Activated T-cell treated with anti-CD3 and anti-CD28 coated beads for 1 hour (primary cell): Measurements from ENCODE around the gene HDC.

Experiments used
- DNase-seq: peaks from one replicate; pipeline ENCODE4 v3.0.0-alpha.2; 2020; ENCODE audit warnings: low read depth

The HDC gene

GRCh38 chr15:50256188-50257041, 9.1 kb downstream of the HDC start:
- DNase-seq, result no peak

- no peak for DNase-seq
Measured at GRCh38 chr15:50252556-50252955, 13.0 kb downstream of the HDC start.

- no peak for DNase-seq
Measured at GRCh38 chr15:50251638-50252182, 13.8 kb downstream of the HDC start.

GRCh38 chr15:50250760-50251394, 14.6 kb downstream of the HDC start:
- no peak for DNase-seq

GRCh38 chr15:50249704-50250103, 15.8 kb downstream of the HDC start:
- DNase-seq, result no peak

- no peak for DNase-seq
Measured at GRCh38 chr15:50248994-50249582, 16.4 kb downstream of the HDC start.

GRCh38 chr15:50247819-50248655, 17.5 kb downstream of the HDC start:
- DNase-seq, result peak; percentile 16

- DNase-seq, result no peak
Measured at GRCh38 chr15:50246631-50247030, 18.9 kb downstream of the HDC start.

GRCh38 chr15:50244959-50245624, 20.4 kb downstream of the HDC start:
- DNase-seq, result no peak

- no peak for DNase-seq
Measured at GRCh38 chr15:50244153-50244552, 21.4 kb downstream of the HDC start.

- no peak for DNase-seq
Measured at GRCh38 chr15:50241684-50242450, 23.7 kb downstream of the HDC start.

- DNase-seq, result no peak
Measured at GRCh38 chr15:50238255-50238654, 27.3 kb downstream of the HDC start.

GRCh38 chr15:50236433-50236832, 29.1 kb downstream of the HDC start:
- DNase-seq, result no peak

GRCh38 chr15:50235794-50236193, 29.7 kb downstream of the HDC start:
- DNase-seq, result no peak

- no peak for DNase-seq
Measured at GRCh38 chr15:50234764-50235163, 30.8 kb downstream of the HDC start.

GRCh38 chr15:50233192-50233736, 32.3 kb downstream of the HDC start:
- no peak for DNase-seq

- DNase-seq, result no peak
Measured at GRCh38 chr15:50232791-50233190, 32.7 kb downstream of the HDC start.

- no peak for DNase-seq
Measured at GRCh38 chr15:50231761-50232160, 33.8 kb downstream of the HDC start.

GRCh38 chr15:50229336-50229735, 36.2 kb downstream of the HDC start:
- no peak for DNase-seq

- DNase-seq, result no peak
Measured at GRCh38 chr15:50228866-50229265, 36.7 kb downstream of the HDC start.
